Endothelial cell of umbilical vein (primary cell): ENCODE data around the gene ERBB2. TPM values are rescaled to one million over a fixed set of nuclear protein-coding genes. Genes with fewer than 3 reads are reported as not detected.
"Not testable (repeated sequence)": the region's sequence is repeated elsewhere in the genome, so short reads cannot be mapped to it uniquely, and the experiment has no call there.

Experiments
- BruUV-seq: library from RNA; stranded (reverse); fragments of 400-500 nt; replicated peaks from 2 replicates; lab custom pipeline; 2021; lab: Mats Ljungman, UMichigan
- CTCF ChIA-PET: fragments of 300-600, 350-600 bp; sonication (Branson Sonifier 250); formaldehyde crosslinking; loops from one replicate; lab custom pipeline; 2021; ENCODE audit warnings: antibody characterized with exemption, inconsistent platforms; lab: Charles Lee
- POLR2A ChIA-PET: fragments of 300-600, 350-600 bp; sonication (Branson Sonifier 250); formaldehyde crosslinking; loops from one replicate; lab custom pipeline; 2021; ENCODE audit warnings: antibody characterized with exemption, inconsistent platforms; lab: Charles Lee
- DNase-seq: peaks from one replicate; pipeline ENCODE4 v3.0.0-alpha.2; 2011; ENCODE audit warnings: low read depth, low spot score
- FAIRE-seq: peaks from 2 replicates; lab custom pipeline; 2011; peaks lifted over from hg19 to GRCh38; lab: Jason Lieb, UNC
- H2AFZ ChIP-seq: 2 replicates; pipeline ENCODE4 v1.6.0; 2012; ENCODE audit warnings: low read depth, low read length, control low read depth, inconsistent platforms
- H3K27ac ChIP-seq: 2 replicates; pipeline ENCODE4 v1.5.1; 2011; ENCODE audit warnings: low read depth, mild to moderate bottlenecking, control low read depth, low read length, moderate library complexity; ENCODE audit not compliant: insufficient read depth
- H3K27me3 ChIP-seq, 2 experiments: 2 replicates each; pipeline versions ENCODE4 v1.6.0 to v1.6.1; 2011; ENCODE audit warnings: low read length in 2 of 2, mixed read lengths in 1 of 2; ENCODE audit not compliant: control insufficient read depth in 2 of 2, insufficient read depth in 2 of 2
- H3K36me3 ChIP-seq, 2 experiments: 2 replicates in 1 of 2; 3 replicates in 1 of 2; pipeline ENCODE4 v1.5.1; 2011; ENCODE audit warnings: low read length in 2 of 2, mild to moderate bottlenecking in 1 of 2, moderate library complexity in 1 of 2; ENCODE audit not compliant: control insufficient read depth in 2 of 2, insufficient read depth in 2 of 2; ENCODE audit errors: extremely low read depth in 1 of 2
- H3K4me1 ChIP-seq: 3 replicates; pipeline ENCODE4 v1.5.1; 2011; ENCODE audit warnings: mild to moderate bottlenecking, low read length; ENCODE audit not compliant: control insufficient read depth, insufficient read depth; ENCODE audit errors: extremely low read depth
- H3K4me2 ChIP-seq: 2 replicates; pipeline ENCODE4 v1.6.1; 2011; ENCODE audit warnings: low read length, control low read depth, mixed read lengths; ENCODE audit not compliant: insufficient read depth
- H3K4me3 ChIP-seq, 3 experiments: fragments of 200-600 bp in 1 of 3; sonication (generic), shearing (Covaris generic) in 1 of 3; replicated peaks in 1 of 3; 2 replicates each; pipeline ENCODE4 v1.5.1; 2011 to 2016; ENCODE audit warnings: control low read depth in 3 of 3, low read length in 3 of 3, mild to moderate bottlenecking in 2 of 3, inconsistent platforms in 1 of 3, low read depth in 1 of 3, moderate library complexity in 1 of 3; ENCODE audit not compliant: insufficient read depth in 1 of 3
- H3K79me2 ChIP-seq: 2 replicates; pipeline ENCODE4 v1.6.0; 2012; ENCODE audit warnings: low read length, inconsistent platforms; ENCODE audit not compliant: control insufficient read depth, insufficient read depth
- H3K9ac ChIP-seq: replicated peaks from 2 replicates; pipeline ENCODE3; 2011; ENCODE audit warnings: low read length, control low read depth; ENCODE audit not compliant: insufficient read depth; ENCODE audit errors: extremely low read depth
- H3K9me1 ChIP-seq: replicated peaks from 3 replicates; pipeline ENCODE4 v1.6.0; 2011; ENCODE audit warnings: mild to moderate bottlenecking, low read length; ENCODE audit not compliant: control insufficient read depth, insufficient read depth; ENCODE audit errors: extremely low read depth
- H3K9me3 ChIP-seq: replicated peaks from 2 replicates; pipeline ENCODE4 v1.5.1; 2012; ENCODE audit warnings: low read length, inconsistent platforms; ENCODE audit not compliant: control insufficient read depth, insufficient read depth
- H4K20me1 ChIP-seq: replicated peaks from 2 replicates; pipeline ENCODE3; 2011; ENCODE audit warnings: mild to moderate bottlenecking, low read length; ENCODE audit not compliant: control insufficient read depth, insufficient read depth; ENCODE audit errors: extremely low read depth
- EZH2 ChIP-seq: IDR thresholded peaks from 2 replicates; pipeline ENCODE4 v1.6.1; 2012; ENCODE audit warnings: borderline replicate concordance, low read depth, mild to moderate bottlenecking, moderate library complexity, low read length, inconsistent platforms; ENCODE audit not compliant: severe bottlenecking
- FOS ChIP-seq: IDR thresholded peaks from 2 replicates; pipeline ENCODE4 v1.6.1; 2011; ENCODE audit warnings: mild to moderate bottlenecking, low read length, moderate library complexity, borderline replicate concordance; ENCODE audit not compliant: insufficient read depth
- GATA2 ChIP-seq: IDR thresholded peaks from 2 replicates; pipeline ENCODE4 v1.7.0; 2011; ENCODE audit warnings: low read depth, mild to moderate bottlenecking, moderate library complexity, mixed read lengths, low read length; ENCODE audit not compliant: insufficient read length, insufficient read depth
- JUN ChIP-seq: IDR thresholded peaks from 2 replicates; pipeline ENCODE4 v1.6.1; 2011; ENCODE audit warnings: borderline replicate concordance, low read depth; ENCODE audit not compliant: insufficient read length, insufficient read depth
- MYC ChIP-seq: IDR thresholded peaks from one replicate; pipeline ENCODE4 v1.6.1; 2011; ENCODE audit warnings: mild to moderate bottlenecking, low read depth, low read length
- POLR2A ChIP-seq: IDR thresholded peaks from 2 replicates; pipeline ENCODE4 v1.6.1; 2012; ENCODE audit warnings: low read depth, mild to moderate bottlenecking, control low read depth, low read length
- POLR2AphosphoS5 ChIP-seq: IDR thresholded peaks from 2 replicates; pipeline ENCODE4 v1.6.1; 2012; ENCODE audit warnings: low read depth, mild to moderate bottlenecking, control low read depth, low read length, moderate library complexity; ENCODE audit not compliant: insufficient read depth
- dilution Hi-C: fragments of 300-500 bp; cut with MboI; formaldehyde crosslinking; loops from one replicate; pipeline ENCODE4 v1.15.0; 2019; ENCODE audit warnings: low sequenced_read_pairs; ENCODE audit not compliant: extremely low pct_ligation_motif_present
- intact Hi-C: fragments of 100-400 bp; cut with micrococcal nuclease; formaldehyde crosslinking; loops from one replicate; pipeline ENCODE4 v1.10.0; 2022
- polyA plus RNA-seq, 4 experiments: library from polyadenylated mRNA; depleted of rRNA in 3 of 4; stranded (reverse) in 3 of 4; unstranded in 1 of 4; fragments of >200 nt; gene quantifications; 2 replicates each; pipeline versions ENCODE4 v1.2.1 to v1.2.3, GENCODE V29; 2011 to 2012; ENCODE audit warnings: missing spikeins in 1 of 4
- total RNA-seq: library from RNA; stranded (reverse); gene quantifications from 2 replicates; pipeline ENCODE4 v1.2.3, GENCODE V29; 2021
- TF ChIP-seq, protein P1 (sequence below), 2 donors: IDR thresholded peaks; 1 replicate in 1 of 2; 2 replicates in 1 of 2; pipeline ENCODE4 v1.5.1; 2011; ENCODE audit warnings: low read length in 2 of 2, mild to moderate bottlenecking in 2 of 2, moderate library complexity in 2 of 2, control low read depth in 1 of 2, inconsistent platforms in 1 of 2, low read depth in 1 of 2; ENCODE audit not compliant: insufficient read depth in 1 of 2; ENCODE audit errors: extremely low read depth in 1 of 2
- TF ChIP-seq, protein P2 (sequence below): IDR thresholded peaks from 2 replicates; pipeline ENCODE4 v1.6.1; 2011; ENCODE audit not compliant: insufficient read depth, insufficient read length

The ERBB2 gene
- total and polyA plus RNA-seq, 2 donors (not counting 3 experiments of a cell fraction or from before 2014, with no cell fraction given), result 20.6 to 32.9 TPM

DNA sequence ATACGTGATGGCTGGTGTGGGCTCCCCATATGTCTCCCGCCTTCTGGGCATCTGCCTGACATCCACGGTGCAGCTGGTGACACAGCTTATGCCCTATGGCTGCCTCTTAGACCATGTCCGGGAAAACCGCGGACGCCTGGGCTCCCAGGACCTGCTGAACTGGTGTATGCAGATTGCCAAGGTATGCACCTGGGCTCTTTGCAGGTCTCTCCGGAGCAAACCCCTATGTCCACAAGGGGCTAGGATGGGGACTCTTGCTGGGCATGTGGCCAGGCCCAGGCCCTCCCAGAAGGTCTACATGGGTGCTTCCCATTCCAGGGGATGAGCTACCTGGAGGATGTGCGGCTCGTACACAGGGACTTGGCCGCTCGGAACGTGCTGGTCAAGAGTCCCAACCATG, 24.9 kb downstream of the ERBB2 start:
- intact Hi-C loops, result no loop called here
- H3K36me3 ChIP-seq, result peaks cover 2% of the 10 kb centered on the region in 2 experiments

DNA sequence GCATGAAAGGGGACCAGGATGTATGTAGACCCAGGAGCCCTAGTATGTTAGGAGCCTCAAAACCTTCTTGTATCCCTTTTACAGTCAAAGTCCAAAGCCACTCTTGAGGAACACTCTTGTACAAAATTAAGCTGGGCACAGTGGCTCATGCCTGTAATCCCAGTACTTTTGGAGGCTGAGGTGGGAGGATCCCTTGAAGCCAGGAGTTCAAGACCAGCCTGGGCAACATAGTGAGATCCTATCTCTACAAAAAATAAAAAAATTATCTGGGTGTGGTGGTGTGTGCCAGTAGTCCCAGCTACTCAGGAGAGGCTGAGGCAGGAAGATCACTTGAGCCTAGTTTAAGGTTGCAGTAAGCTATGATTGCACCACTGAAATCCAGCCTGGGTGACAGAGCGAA, 26.1 kb downstream of the ERBB2 start:
- H4K20me1 ChIP-seq, H3K9me1 ChIP-seq, POLR2A ChIA-PET, H3K9ac ChIP-seq, H3K4me2 ChIP-seq, dilution Hi-C loops, H3K36me3 ChIP-seq, BruUV-seq, H2AFZ ChIP-seq, H3K4me3 ChIP-seq, H3K9me3 ChIP-seq, FAIRE-seq, DNase-seq, H3K79me2 ChIP-seq, H3K27ac ChIP-seq, H3K27me3 ChIP-seq, intact Hi-C loops: not testable (repeated sequence)
- peaks cover 22% of the 10 kb centered on the region for H3K4me1 ChIP-seq
- CTCF ChIA-PET, result interaction anchor here (1.6 kb wide), 1 partner anchor 72 kb away, joined by 7 read pairs; no protein-coding TSS in a partner anchor

More for the DNA sequence above, 24.9 kb downstream of the ERBB2 start:
- no peak for FAIRE-seq
- Histone ChIP-seq H3K4me1 (peaks cover 19% of the 10 kb centered on the region), H3K9me3 (no peaks in the 10 kb centered on the region), H3K9me1 (no peaks in the 10 kb centered on the region), H3K79me2 (no peaks in the 10 kb centered on the region), H2AFZ (no peak overlapping the region), H3K4me3 (no peak overlapping the region), H3K27me3 (no peaks in the 10 kb centered on the region), H3K27ac (no peak overlapping the region), H3K4me2 (no peak overlapping the region), H3K9ac (no peak overlapping the region), H4K20me1 (no peaks in the 10 kb centered on the region)
- no peak for DNase-seq
- TF ChIP-seq MYC, result no peak
- TF ChIP-seq, protein P1, sequence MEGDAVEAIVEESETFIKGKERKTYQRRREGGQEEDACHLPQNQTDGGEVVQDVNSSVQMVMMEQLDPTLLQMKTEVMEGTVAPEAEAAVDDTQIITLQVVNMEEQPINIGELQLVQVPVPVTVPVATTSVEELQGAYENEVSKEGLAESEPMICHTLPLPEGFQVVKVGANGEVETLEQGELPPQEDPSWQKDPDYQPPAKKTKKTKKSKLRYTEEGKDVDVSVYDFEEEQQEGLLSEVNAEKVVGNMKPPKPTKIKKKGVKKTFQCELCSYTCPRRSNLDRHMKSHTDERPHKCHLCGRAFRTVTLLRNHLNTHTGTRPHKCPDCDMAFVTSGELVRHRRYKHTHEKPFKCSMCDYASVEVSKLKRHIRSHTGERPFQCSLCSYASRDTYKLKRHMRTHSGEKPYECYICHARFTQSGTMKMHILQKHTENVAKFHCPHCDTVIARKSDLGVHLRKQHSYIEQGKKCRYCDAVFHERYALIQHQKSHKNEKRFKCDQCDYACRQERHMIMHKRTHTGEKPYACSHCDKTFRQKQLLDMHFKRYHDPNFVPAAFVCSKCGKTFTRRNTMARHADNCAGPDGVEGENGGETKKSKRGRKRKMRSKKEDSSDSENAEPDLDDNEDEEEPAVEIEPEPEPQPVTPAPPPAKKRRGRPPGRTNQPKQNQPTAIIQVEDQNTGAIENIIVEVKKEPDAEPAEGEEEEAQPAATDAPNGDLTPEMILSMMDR (IDR thresholded peaks at IDR 0.05; ENCODE audit: extremely low read depth in 1 of 2, insufficient read depth in 1 of 2, low read depth in 1 of 2, low read length in 2 of 2), result no peak
- no peak for TF ChIP-seq GATA2
- no peak for TF ChIP-seq JUN
- no peak for TF ChIP-seq EZH2
- TF ChIP-seq, protein P2, sequence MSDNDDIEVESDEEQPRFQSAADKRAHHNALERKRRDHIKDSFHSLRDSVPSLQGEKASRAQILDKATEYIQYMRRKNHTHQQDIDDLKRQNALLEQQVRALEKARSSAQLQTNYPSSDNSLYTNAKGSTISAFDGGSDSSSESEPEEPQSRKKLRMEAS, result no peak
- TF ChIP-seq FOS, result no peak
- TF ChIP-seq POLR2A, result no peak
- no peak for TF ChIP-seq POLR2AphosphoS5
- no TSS peak for BruUV-seq
- dilution Hi-C loops, result no loop called here
- ChIA-PET CTCF (interaction anchor here (1.6 kb wide), 2 partner anchors 71 to 103 kb away, joined by 5 to 7 read pairs; no protein-coding TSS in a partner anchor), POLR2A (no interaction called here)
